Esophagus muscularis mucosa (tissue), 4 donors: ENCODE results near the gene NRIP1. TPM values are rescaled to one million over a fixed set of nuclear protein-coding genes. Genes with fewer than 3 reads are reported as not detected.

ENCODE experiments used
- DNase-seq: peaks from one replicate; pipeline ENCODE4 v3.0.0-alpha.2; 2017; ENCODE audit errors: extremely low spot score
- H3K27ac ChIP-seq, 4 donors: fragments of 200-600 bp; sonication (generic); replicated peaks in 1 of 4; 1 replicate in 3 of 4; 2 replicates in 1 of 4; pipeline ENCODE4 v1.5.1; 2016 to 2019; ENCODE audit warnings: mild to moderate bottlenecking in 1 of 4
- H3K27me3 ChIP-seq, 4 donors: fragments of 200-600 bp; sonication (generic); one replicate each; pipeline versions ENCODE4 v1.5.1 to v1.6.0; 2016 to 2019
- H3K36me3 ChIP-seq, 4 donors: fragments of 200-600 bp; sonication (generic); one replicate each; pipeline ENCODE4 v1.5.1; 2016 to 2019
- H3K4me1 ChIP-seq, 4 donors: fragments of 200-600 bp; sonication (generic); one replicate each; pipeline ENCODE4 v1.5.1; 2016 to 2019
- H3K4me3 ChIP-seq, 4 donors: fragments of 200-600 bp; sonication (generic); 1 replicate in 2 of 4; 2 replicates in 2 of 4; pipeline ENCODE4 v1.5.1; 2016 to 2019; ENCODE audit warnings: mild to moderate bottlenecking in 4 of 4, moderate library complexity in 1 of 4
- H3K9me3 ChIP-seq, 4 donors: fragments of 200-600 bp; sonication (generic); 1 replicate in 3 of 4; 2 replicates in 1 of 4; pipeline ENCODE4 v1.5.1; 2016 to 2019
- EP300 ChIP-seq: sonication (generic); formaldehyde crosslinking; IDR thresholded peaks from one replicate; pipeline ENCODE4 v1.6.1; 2017; ENCODE audit warnings: antibody characterized with exemption
- POLR2A ChIP-seq: fragments of 450-650 bp; IDR thresholded peaks from one replicate; pipeline ENCODE4 v1.6.1; 2017; ENCODE audit warnings: antibody characterized with exemption, moderate library complexity, mild to moderate bottlenecking, low read depth
- POLR2AphosphoS5 ChIP-seq, 2 donors: sonication (generic); formaldehyde crosslinking; IDR thresholded peaks; one replicate each; pipeline ENCODE4 v1.6.1; 2017; ENCODE audit warnings: antibody characterized with exemption in 2 of 2
- WGBS: methylation state at CpG from one replicate; pipeline ENCODE4 v1.1.5; 2018; 5-methylcytosine and 5-hydroxymethylcytosine counted together
- intact Hi-C: fragments of 100-400 bp; cut with DNase I; formaldehyde crosslinking; loops from one replicate; pipeline ENCODE4 v1.15.1; 2023
- total RNA-seq, 4 donors: library from RNA; depleted of rRNA; stranded (reverse); fragments of >200 nt; gene quantifications; one replicate each; pipeline versions ENCODE4 v1.1.0 to v1.2.1, GENCODE V29; 2016
- TF ChIP-seq, protein P1 (sequence below), 3 experiments: fragments of 200-600 bp in 2 of 3; fragments of 450-650 bp in 1 of 3; sonication (generic) in 2 of 3; IDR thresholded peaks; one replicate each; pipeline ENCODE4 v1.5.1; 2017 to 2019; ENCODE audit warnings: antibody characterized with exemption in 3 of 3, mild to moderate bottlenecking in 2 of 3, moderate library complexity in 1 of 3

NRIP1 gene
- total RNA-seq, 4 donors from 2014 or later = 21.7 to 33.3 (median 28.5) TPM

DNA sequence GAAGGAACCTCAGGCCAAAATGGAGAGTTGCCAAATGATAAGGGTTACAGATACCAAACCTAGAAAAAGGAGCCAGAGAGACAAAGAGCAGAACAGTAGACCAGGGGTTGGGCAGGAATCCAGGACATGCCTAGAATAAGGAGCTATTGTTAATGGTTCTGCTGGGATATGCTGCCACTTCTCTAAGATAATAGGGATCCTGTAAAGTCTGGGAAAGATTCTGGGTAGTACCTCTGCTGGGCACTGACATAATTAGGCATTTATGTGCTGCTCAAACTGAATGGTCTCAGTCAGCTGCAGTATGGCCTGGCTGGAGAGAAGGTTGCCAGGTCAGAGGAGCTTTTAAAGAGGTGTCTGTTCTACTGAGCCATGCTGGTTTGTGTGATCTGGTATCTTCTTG, 19.9 kb upstream of the NRIP1 start:
- no peaks in the 10 kb centered on the region for H3K9me3 ChIP-seq
- no peak for DNase-seq
- H3K4me3 ChIP-seq = no peak overlapping the region
- no peak overlapping the region for H3K27ac ChIP-seq
- TF ChIP-seq, protein P1, sequence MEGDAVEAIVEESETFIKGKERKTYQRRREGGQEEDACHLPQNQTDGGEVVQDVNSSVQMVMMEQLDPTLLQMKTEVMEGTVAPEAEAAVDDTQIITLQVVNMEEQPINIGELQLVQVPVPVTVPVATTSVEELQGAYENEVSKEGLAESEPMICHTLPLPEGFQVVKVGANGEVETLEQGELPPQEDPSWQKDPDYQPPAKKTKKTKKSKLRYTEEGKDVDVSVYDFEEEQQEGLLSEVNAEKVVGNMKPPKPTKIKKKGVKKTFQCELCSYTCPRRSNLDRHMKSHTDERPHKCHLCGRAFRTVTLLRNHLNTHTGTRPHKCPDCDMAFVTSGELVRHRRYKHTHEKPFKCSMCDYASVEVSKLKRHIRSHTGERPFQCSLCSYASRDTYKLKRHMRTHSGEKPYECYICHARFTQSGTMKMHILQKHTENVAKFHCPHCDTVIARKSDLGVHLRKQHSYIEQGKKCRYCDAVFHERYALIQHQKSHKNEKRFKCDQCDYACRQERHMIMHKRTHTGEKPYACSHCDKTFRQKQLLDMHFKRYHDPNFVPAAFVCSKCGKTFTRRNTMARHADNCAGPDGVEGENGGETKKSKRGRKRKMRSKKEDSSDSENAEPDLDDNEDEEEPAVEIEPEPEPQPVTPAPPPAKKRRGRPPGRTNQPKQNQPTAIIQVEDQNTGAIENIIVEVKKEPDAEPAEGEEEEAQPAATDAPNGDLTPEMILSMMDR (IDR thresholded peaks at IDR 0.05) = no peak
- TF ChIP-seq EP300 (no peak), POLR2AphosphoS5 (IDR thresholded peaks at IDR 0.05) (no peak), POLR2A (no peak)
- no peaks in the 10 kb centered on the region for H3K36me3 ChIP-seq
- H3K27me3 ChIP-seq = no peaks in the 10 kb centered on the region
- no peaks in the 10 kb centered on the region for H3K4me1 ChIP-seq
- intact Hi-C loops = no loop called here

DNA sequence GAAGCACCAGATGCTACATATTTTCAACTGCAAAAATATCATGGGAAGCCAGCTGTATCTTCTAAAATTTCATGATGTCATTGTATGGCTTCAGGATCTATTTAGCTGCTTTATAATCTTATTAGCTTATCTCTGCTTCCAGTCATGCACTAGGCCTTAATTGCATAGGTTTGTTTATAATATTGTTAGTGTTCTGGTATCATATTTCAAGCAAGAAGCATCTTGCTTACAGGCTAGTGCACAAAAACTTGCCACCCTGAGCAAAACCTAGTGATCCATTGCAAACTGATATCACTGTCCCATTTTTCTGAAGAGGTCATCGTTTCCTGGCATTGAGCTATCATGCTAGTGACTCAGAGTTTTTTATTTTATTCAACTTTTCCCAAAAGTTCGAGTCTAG, 15.7 kb upstream of the NRIP1 start:
- no peak overlapping the region for H3K4me3 ChIP-seq
- H3K36me3 ChIP-seq = no peaks in the 10 kb centered on the region
- DNase-seq = no peak
- intact Hi-C loops = no loop called here
- H3K9me3 ChIP-seq = no peaks in the 10 kb centered on the region
- no peaks in the 10 kb centered on the region for H3K27me3 ChIP-seq
- WGBS = 39% methylated on average over 2 of the region's 2 CpGs
- no peaks in the 10 kb centered on the region for H3K4me1 ChIP-seq
- no peak overlapping the region for H3K27ac ChIP-seq
- no peak for TF ChIP-seq POLR2A
- TF ChIP-seq POLR2AphosphoS5 (IDR thresholded peaks at IDR 0.05) = no peak

DNA sequence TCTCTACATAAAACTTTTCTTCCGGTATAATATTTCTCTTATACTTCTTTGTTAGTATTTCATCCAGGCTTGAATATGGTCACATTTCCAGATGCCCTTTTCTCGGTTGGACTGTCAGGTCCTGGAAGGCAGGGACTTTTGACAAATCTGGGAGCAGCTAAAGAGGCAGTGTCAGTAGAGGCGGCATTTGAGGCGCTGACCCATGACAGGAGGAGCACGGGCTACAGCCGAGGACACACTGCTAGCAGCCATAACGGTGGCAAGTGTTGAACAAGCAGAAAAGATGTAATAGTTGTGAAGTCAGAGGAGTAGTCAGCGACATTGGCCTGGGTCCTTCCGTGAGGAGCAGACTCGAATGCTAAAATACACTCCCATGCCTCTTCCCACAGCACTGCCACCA, 14.5 kb upstream of the NRIP1 start:
- intact Hi-C loops = no loop called here
- no peak overlapping the region for H3K27ac ChIP-seq
- no peaks in the 10 kb centered on the region for H3K36me3 ChIP-seq
- TF ChIP-seq EP300 (no peak), POLR2A (no peak), POLR2AphosphoS5 (IDR thresholded peaks at IDR 0.05) (no peak)
- TF ChIP-seq, protein P1 (IDR thresholded peaks at IDR 0.05) = no peak
- no peaks in the 10 kb centered on the region for H3K4me1 ChIP-seq
- DNase-seq = no peak
- H3K27me3 ChIP-seq = no peaks in the 10 kb centered on the region
- WGBS = 86% methylated on average over 10 of the region's 10 CpGs
- H3K9me3 ChIP-seq = no peaks in the 10 kb centered on the region
- no peak overlapping the region for H3K4me3 ChIP-seq

DNA sequence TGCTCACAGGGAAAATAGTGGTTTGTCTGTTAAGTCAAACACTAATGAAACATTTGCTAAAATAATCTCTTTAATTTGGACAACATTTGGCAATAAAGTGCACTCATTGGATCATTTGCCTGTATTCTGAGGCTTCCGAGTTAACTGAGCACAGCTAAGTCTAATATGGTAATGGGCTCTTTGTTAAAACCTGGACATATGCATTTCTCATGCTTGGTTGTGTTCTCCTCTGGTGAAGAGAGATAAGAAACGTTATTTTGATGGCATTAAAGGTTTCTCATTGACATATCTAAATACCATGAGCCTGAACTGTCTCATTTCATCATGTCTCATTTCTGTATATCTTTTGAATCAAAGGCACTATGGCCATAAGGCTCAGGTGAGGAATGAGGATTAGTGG, 13.4 kb upstream of the NRIP1 start:
- intact Hi-C loops = no loop called here
- WGBS = 52% methylated on average over 2 of the region's 2 CpGs
- no peak overlapping the region for H3K27ac ChIP-seq
- H3K9me3 ChIP-seq = no peaks in the 10 kb centered on the region
- DNase-seq = no peak
- H3K27me3 ChIP-seq = no peaks in the 10 kb centered on the region
- no peak overlapping the region for H3K4me3 ChIP-seq
- H3K4me1 ChIP-seq = no peaks in the 10 kb centered on the region
- TF ChIP-seq EP300 = no peak
- no peak for TF ChIP-seq POLR2AphosphoS5 (IDR thresholded peaks at IDR 0.05)
- H3K36me3 ChIP-seq = no peaks in the 10 kb centered on the region

DNA sequence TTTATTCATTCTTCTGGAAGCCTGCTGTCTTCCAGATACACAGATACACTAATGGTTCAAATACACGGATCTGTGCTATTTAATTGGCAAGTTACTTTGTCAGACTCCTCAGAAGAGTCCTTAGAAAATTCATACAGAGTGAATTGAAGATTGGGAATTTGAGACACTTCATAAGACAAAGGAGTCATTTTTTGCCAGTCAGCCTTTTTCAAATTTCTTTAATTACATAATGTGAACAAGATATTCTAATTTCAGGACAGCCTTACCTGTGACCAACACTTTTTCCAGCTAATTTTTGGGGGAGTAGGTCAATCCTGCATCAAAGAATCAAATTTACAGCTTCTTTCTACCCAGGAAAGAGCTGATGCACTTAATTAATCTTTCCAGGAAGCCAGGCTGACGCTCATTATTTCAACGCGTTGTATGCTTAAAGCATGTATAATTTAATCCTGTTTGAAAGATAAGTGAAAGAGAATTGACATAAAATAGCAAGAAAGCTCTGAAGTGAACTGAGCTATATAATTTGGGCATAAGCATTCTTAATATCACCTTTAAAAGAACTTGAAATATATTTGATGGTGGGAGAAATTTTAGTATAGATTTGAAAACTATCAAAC, 12.8 kb upstream of the NRIP1 start:
- intact Hi-C loops = no loop called here
- Histone ChIP-seq H3K27ac (no peak overlapping the region), H3K4me1 (no peaks in the 10 kb centered on the region), H3K36me3 (no peaks in the 10 kb centered on the region), H3K4me3 (no peak overlapping the region), H3K27me3 (no peaks in the 10 kb centered on the region), H3K9me3 (no peaks in the 10 kb centered on the region)
- no peak for DNase-seq
- 61% methylated on average over 4 of the region's 4 CpGs for WGBS
- TF ChIP-seq EP300 (no peak), POLR2A (no peak), POLR2AphosphoS5 (IDR thresholded peaks at IDR 0.05) (no peak)
- TF ChIP-seq, protein P1 (IDR thresholded peaks at IDR 0.05) = no peak

DNA sequence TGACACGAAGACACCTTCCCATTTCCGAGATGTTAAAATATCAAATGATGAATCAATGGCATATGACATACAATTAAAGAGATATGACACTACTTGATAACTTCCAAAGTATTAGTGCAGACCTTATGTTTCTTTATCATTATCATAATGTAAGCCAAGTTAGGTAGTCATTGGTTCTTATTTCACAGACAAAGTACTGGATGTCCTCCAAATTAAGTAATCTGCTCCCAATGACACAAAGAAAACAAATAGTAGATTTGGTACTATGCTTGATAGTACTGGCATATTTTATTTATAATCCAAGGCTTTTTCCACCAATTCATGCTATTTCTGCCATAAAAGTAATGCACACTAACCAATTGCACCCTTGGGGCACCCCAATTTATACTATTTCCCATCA, 11.9 kb upstream of the NRIP1 start:
- H3K4me3 ChIP-seq = no peak overlapping the region
- H3K9me3 ChIP-seq = no peaks in the 10 kb centered on the region
- DNase-seq = no peak
- intact Hi-C loops = no loop called here
- WGBS = 84% methylated on average over 2 of the region's 2 CpGs
- TF ChIP-seq POLR2AphosphoS5 (IDR thresholded peaks at IDR 0.05) (no peak), EP300 (no peak), POLR2A (no peak)
- TF ChIP-seq, protein P1 (IDR thresholded peaks at IDR 0.05) = no peak
- H3K4me1 ChIP-seq = no peaks in the 10 kb centered on the region
- H3K27ac ChIP-seq = no peak overlapping the region
- H3K27me3 ChIP-seq = no peaks in the 10 kb centered on the region
- H3K36me3 ChIP-seq = no peaks in the 10 kb centered on the region
